ENCODE measurements around the gene WDR75. TPM values are rescaled to one million over a fixed set of nuclear protein-coding genes. Genes with fewer than 3 reads are reported as not detected.
A peak's percentile ranks its signal among the peaks of the same experiment; 100 is the strongest.

WDR75 gene
- polyA plus RNA-seq, 3 donors: 3.9 to 20.7 (median 5.8) TPM

- H3K27me3 Mint-ChIP-seq (ENCODE audit: low read depth in 3 of 3): no peaks in the 10 kb centered on the region
- Histone ChIP-seq H2AFZ (ENCODE audit: insufficient read depth, low read depth, low read length, poor library complexity, severe bottlenecking) (no peak overlapping the region), H4K20me1 (ENCODE audit: insufficient read depth, low read length) (no peaks in the 10 kb centered on the region), H3K9ac (ENCODE audit: insufficient read depth, low read length, poor library complexity, severe bottlenecking) (no peak overlapping the region), H3K79me2 (ENCODE audit: insufficient read depth, low read length) (no peaks in the 10 kb centered on the region), H3K4me3 (replicated peaks in 1 of 3; ENCODE audit: low read depth in 2 of 3, low read length in 3 of 3) (no peak overlapping the region), H3K4me1 (ENCODE audit: control insufficient read depth in 1 of 2, insufficient read depth in 2 of 2, low read length in 2 of 2) (no peaks in the 10 kb centered on the region), H3K27me3 (ENCODE audit: control insufficient read depth in 2 of 2, insufficient read depth in 2 of 2, low read length in 2 of 2) (no peaks in the 10 kb centered on the region), H3K36me3 (replicated peaks in 1 of 2; ENCODE audit: control insufficient read depth in 1 of 2, insufficient read depth in 2 of 2, low read length in 2 of 2) (no peaks in the 10 kb centered on the region), H3K4me2 (replicated peaks; ENCODE audit: extremely low read depth, low read length, poor library complexity, severe bottlenecking) (no peak overlapping the region), H3K27ac (ENCODE audit: low read depth in 1 of 2, low read length in 2 of 2) (no peak overlapping the region), H3K9me3 (replicated peaks in 1 of 2; ENCODE audit: control insufficient read depth in 1 of 2, insufficient read depth in 1 of 2, low read length in 2 of 2) (no peaks in the 10 kb centered on the region)
- intact Hi-C loops (cut with micrococcal nuclease): loop anchor here (5.0 kb wide), 1 partner anchor 320 kb away; no protein-coding TSS in a partner anchor
- H3K9me3 Mint-ChIP-seq: peaks cover 0 to 6% (median 0%) of the 10 kb centered on the region in 7 donors
- H3K27ac Mint-ChIP-seq: no peak overlapping the region
- no peaks in the 10 kb centered on the region for H3K4me1 Mint-ChIP-seq
- TF ChIP-seq CTCF (IDR thresholded peaks at IDR 0.05): peak; percentile 82
- peak; percentile 8 to 27 (median 16) for DNase-seq
- WGBS (ENCODE audit: insufficient coverage): 50% methylated on average over 2 of the region's 4 CpGs
- H3K4me3 Mint-ChIP-seq: no peak overlapping the region
- no peaks in the 10 kb centered on the region for H3K36me3 Mint-ChIP-seq
These were observed 28.8 kb upstream of the WDR75 start for GRCh38 chr2:189412330-189412953.

GRCh38 chr2:189413249-189413648 is 28.0 kb upstream of the WDR75 start:
- Histone ChIP-seq H3K4me3 (replicated peaks in 1 of 3; ENCODE audit: low read depth in 2 of 3, low read length in 3 of 3) (no peak overlapping the region), H3K9ac (ENCODE audit: insufficient read depth, low read length, poor library complexity, severe bottlenecking) (no peak overlapping the region), H3K4me1 (ENCODE audit: control insufficient read depth in 1 of 2, insufficient read depth in 2 of 2, low read length in 2 of 2) (no peaks in the 10 kb centered on the region), H3K27ac (ENCODE audit: low read depth in 1 of 2, low read length in 2 of 2) (no peak overlapping the region), H2AFZ (ENCODE audit: insufficient read depth, low read depth, low read length, poor library complexity, severe bottlenecking) (no peak overlapping the region), H4K20me1 (ENCODE audit: insufficient read depth, low read length) (no peaks in the 10 kb centered on the region), H3K79me2 (ENCODE audit: insufficient read depth, low read length) (no peaks in the 10 kb centered on the region), H3K4me2 (replicated peaks; ENCODE audit: extremely low read depth, low read length, poor library complexity, severe bottlenecking) (no peak overlapping the region), H3K36me3 (replicated peaks in 1 of 2; ENCODE audit: control insufficient read depth in 1 of 2, insufficient read depth in 2 of 2, low read length in 2 of 2) (no peaks in the 10 kb centered on the region), H3K27me3 (ENCODE audit: control insufficient read depth in 2 of 2, insufficient read depth in 2 of 2, low read length in 2 of 2) (no peaks in the 10 kb centered on the region), H3K9me3 (replicated peaks in 1 of 2; ENCODE audit: control insufficient read depth in 1 of 2, insufficient read depth in 1 of 2, low read length in 2 of 2) (no peaks in the 10 kb centered on the region)
- no peak overlapping the region for H3K27ac Mint-ChIP-seq
- no peak overlapping the region for H3K4me3 Mint-ChIP-seq
- H3K27me3 Mint-ChIP-seq (ENCODE audit: low read depth in 3 of 3): no peaks in the 10 kb centered on the region
- H3K4me1 Mint-ChIP-seq: no peaks in the 10 kb centered on the region
- WGBS (ENCODE audit: insufficient coverage): 100% methylated on average over 2 of the region's 4 CpGs
- no peak for DNase-seq
- TF ChIP-seq CTCF (IDR thresholded peaks at IDR 0.05): no peak
- H3K9me3 Mint-ChIP-seq: peaks cover 0 to 6% (median 0%) of the 10 kb centered on the region in 7 donors
- H3K36me3 Mint-ChIP-seq: no peaks in the 10 kb centered on the region
- intact Hi-C loops (cut with micrococcal nuclease): loop anchor here (5.0 kb wide), 1 partner anchor 321 kb away; no protein-coding TSS in a partner anchor

Data from CD14-positive monocyte (primary cell).